Medulla oblongata (tissue), 1 donor: ENCODE data around the gene STK32A.

Experiments
- DNase-seq: peaks from one replicate; pipeline ENCODE4 v3.0.0-alpha.2; 2015; ENCODE audit errors: extremely low spot score

Gene STK32A

GRCh38 chr5:147259837-147260236 is 25.0 kb downstream of the STK32A start:
- no peak for DNase-seq

GRCh38 chr5:147267082-147267832 is 32.4 kb downstream of the STK32A start:
- DNase-seq, result no peak

- DNase-seq, result no peak
Measured at GRCh38 chr5:147276497-147276896, 41.7 kb downstream of the STK32A start.

GRCh38 chr5:147286296-147286695 is 51.5 kb downstream of the STK32A start:
- DNase-seq, result no peak

- no peak for DNase-seq
Measured at GRCh38 chr5:147287110-147287509, 52.3 kb downstream of the STK32A start.

GRCh38 chr5:147290261-147290660 is 55.4 kb downstream of the STK32A start:
- DNase-seq, result no peak

GRCh38 chr5:147303251-147303650 is 68.4 kb downstream of the STK32A start:
- DNase-seq, result no peak

GRCh38 chr5:147303976-147304375 is 69.2 kb downstream of the STK32A start:
- peak; percentile 73 for DNase-seq

GRCh38 chr5:147305147-147305546 is 70.3 kb downstream of the STK32A start:
- DNase-seq, result no peak

GRCh38 chr5:147306351-147306750 is 71.5 kb downstream of the STK32A start:
- no peak for DNase-seq

GRCh38 chr5:147307170-147307569 is 72.3 kb downstream of the STK32A start:
- DNase-seq, result no peak

- no peak for DNase-seq
Measured at GRCh38 chr5:147309621-147310020, 74.8 kb downstream of the STK32A start.

- peak; percentile 78 for DNase-seq
Measured at GRCh38 chr5:147310059-147310704, 75.4 kb downstream of the STK32A start.

- DNase-seq, result no peak
Measured at GRCh38 chr5:147317978-147318684, 83.3 kb downstream of the STK32A start.

- no peak for DNase-seq
Measured at GRCh38 chr5:147321569-147321968, 86.7 kb downstream of the STK32A start.

- no peak for DNase-seq
Measured at GRCh38 chr5:147327421-147327820, 92.6 kb downstream of the STK32A start.

- DNase-seq, result no peak
Measured at GRCh38 chr5:147327905-147328304, 93.1 kb downstream of the STK32A start.

GRCh38 chr5:147332658-147333057 is 97.8 kb downstream of the STK32A start:
- DNase-seq, result peak; percentile 11

- no peak for DNase-seq
Measured at GRCh38 chr5:147336876-147337275, 102.0 kb downstream of the STK32A start.

- DNase-seq, result no peak
Measured at GRCh38 chr5:147339313-147339712, 104.5 kb downstream of the STK32A start.

GRCh38 chr5:147340941-147341340 is 106.1 kb downstream of the STK32A start:
- DNase-seq, result no peak

- no peak for DNase-seq
Measured at GRCh38 chr5:147341345-147341744, 106.5 kb downstream of the STK32A start.

- DNase-seq, result no peak
Measured at GRCh38 chr5:147344861-147345260, 110.0 kb downstream of the STK32A start.
